Keratinocyte (primary cell): ENCODE data around the gene SCAF1. TPM values are rescaled to one million over a fixed set of nuclear protein-coding genes. Genes with fewer than 3 reads are reported as not detected.

ENCODE experiments used
- DNase-seq: peaks from one replicate; pipeline ENCODE4 v3.0.0-alpha.2; 2011; ENCODE audit warnings: low read depth, missing footprints, low spot score
- FAIRE-seq: peaks from 2 replicates; lab custom pipeline; 2011; peaks lifted over from hg19 to GRCh38; lab: Jason Lieb, UNC
- H2AFZ ChIP-seq: 2 replicates; pipeline ENCODE4 v1.6.0; 2012; ENCODE audit warnings: low read length, control low read depth, inconsistent platforms; ENCODE audit not compliant: control insufficient read depth
- H3K27ac ChIP-seq: 2 replicates; pipeline ENCODE4 v1.5.1; 2011; ENCODE audit warnings: low read length; ENCODE audit not compliant: control insufficient read depth, insufficient read depth
- H3K27me3 ChIP-seq: 3 replicates; pipeline ENCODE4 v1.6.0; 2011; ENCODE audit warnings: low read length; ENCODE audit not compliant: control insufficient read depth, insufficient read depth; ENCODE audit errors: extremely low read depth
- H3K36me3 ChIP-seq, 2 experiments: 2 replicates in 1 of 2; 3 replicates in 1 of 2; pipeline ENCODE4 v1.5.1; 2011; ENCODE audit warnings: low read length in 2 of 2, mild to moderate bottlenecking in 1 of 2; ENCODE audit not compliant: control insufficient read depth in 2 of 2, insufficient read depth in 2 of 2; ENCODE audit errors: extremely low read depth in 1 of 2
- H3K4me1 ChIP-seq: 3 replicates; pipeline ENCODE4 v1.5.1; 2011; ENCODE audit warnings: low read length; ENCODE audit not compliant: control insufficient read depth, insufficient read depth; ENCODE audit errors: extremely low read depth
- H3K4me2 ChIP-seq: 3 replicates; pipeline ENCODE4 v1.6.0; 2011; ENCODE audit warnings: low read depth, low read length; ENCODE audit not compliant: control insufficient read depth, insufficient read depth; ENCODE audit errors: extremely low read depth
- H3K4me3 ChIP-seq, 3 experiments: fragments of 200-600 bp in 1 of 3; sonication (generic) in 1 of 3; 2 replicates in 2 of 3; 3 replicates in 1 of 3; pipeline ENCODE4 v1.5.1; 2011 to 2016; ENCODE audit warnings: low read length in 3 of 3, mild to moderate bottlenecking in 3 of 3, control low read depth in 2 of 3, inconsistent platforms in 1 of 3, low read depth in 1 of 3, mixed read lengths in 1 of 3, mixed run types in 1 of 3, moderate library complexity in 1 of 3; ENCODE audit not compliant: control insufficient read depth in 2 of 3, insufficient read depth in 2 of 3; ENCODE audit errors: extremely low read depth in 1 of 3
- H3K79me2 ChIP-seq: 2 replicates; pipeline ENCODE4 v1.6.0; 2012; ENCODE audit warnings: low read length; ENCODE audit not compliant: control insufficient read depth, insufficient read depth
- H3K9ac ChIP-seq: 3 replicates; pipeline ENCODE4 v1.6.0; 2011; ENCODE audit warnings: low read length; ENCODE audit not compliant: control insufficient read depth, insufficient read depth; ENCODE audit errors: extremely low read depth
- H3K9me1 ChIP-seq: 3 replicates; pipeline ENCODE4 v1.6.0; 2011; ENCODE audit warnings: low read length; ENCODE audit not compliant: control insufficient read depth, insufficient read depth; ENCODE audit errors: extremely low read depth
- H3K9me3 ChIP-seq: 2 replicates; pipeline ENCODE4 v1.5.1; 2012; ENCODE audit warnings: low read depth, low read length; ENCODE audit not compliant: control insufficient read depth
- H4K20me1 ChIP-seq: 3 replicates; pipeline ENCODE4 v1.6.0; 2011; ENCODE audit warnings: low read length; ENCODE audit not compliant: control insufficient read depth, insufficient read depth; ENCODE audit errors: extremely low read depth
- EZH2 ChIP-seq: IDR thresholded peaks from one replicate; pipeline ENCODE4 v1.6.1; 2012; ENCODE audit warnings: inconsistent platforms, mild to moderate bottlenecking, low read length, moderate library complexity
- dilution Hi-C: fragments of 300-500 bp; cut with MboI; formaldehyde crosslinking; loops from one replicate; pipeline ENCODE4 v1.7.0; 2020; ENCODE audit warnings: low sequenced_read_pairs; ENCODE audit not compliant: extremely low pct_ligation_motif_present
- polyA plus RNA-seq, 5 experiments: library from polyadenylated mRNA; depleted of rRNA in 3 of 5; stranded (reverse) in 3 of 5; stranded (forward) in 1 of 5; unstranded in 1 of 5; fragments of >200 nt; gene quantifications; 1 replicate in 1 of 5; 2 replicates in 3 of 5; 3 replicates in 1 of 5; pipeline versions ENCODE4 v1.2.1 to v1.2.3, GENCODE V29; 2011 to 2012; ENCODE audit warnings: missing spikeins in 2 of 5, low read depth in 1 of 5, low replicate concordance in 1 of 5
- TF ChIP-seq, protein P1 (sequence below), 3 experiments: IDR thresholded peaks in 1 of 3; conservative IDR thresholded peaks in 1 of 3; optimal IDR thresholded peaks in 1 of 3; 2 replicates in 2 of 3; 3 replicates in 1 of 3; pipeline versions ENCODE3 to v1.5.1; 2011; ENCODE audit warnings: low read length in 3 of 3, mild to moderate bottlenecking in 3 of 3, moderate library complexity in 2 of 3, control low read depth in 1 of 3, inconsistent platforms in 1 of 3; ENCODE audit not compliant: insufficient read depth in 2 of 3; ENCODE audit errors: extremely low read depth in 1 of 3

SCAF1 gene
- polyA plus RNA-seq, 1 donor (not counting 4 experiments of a cell fraction or from before 2014, with no cell fraction given) = 3.4 TPM

DNA sequence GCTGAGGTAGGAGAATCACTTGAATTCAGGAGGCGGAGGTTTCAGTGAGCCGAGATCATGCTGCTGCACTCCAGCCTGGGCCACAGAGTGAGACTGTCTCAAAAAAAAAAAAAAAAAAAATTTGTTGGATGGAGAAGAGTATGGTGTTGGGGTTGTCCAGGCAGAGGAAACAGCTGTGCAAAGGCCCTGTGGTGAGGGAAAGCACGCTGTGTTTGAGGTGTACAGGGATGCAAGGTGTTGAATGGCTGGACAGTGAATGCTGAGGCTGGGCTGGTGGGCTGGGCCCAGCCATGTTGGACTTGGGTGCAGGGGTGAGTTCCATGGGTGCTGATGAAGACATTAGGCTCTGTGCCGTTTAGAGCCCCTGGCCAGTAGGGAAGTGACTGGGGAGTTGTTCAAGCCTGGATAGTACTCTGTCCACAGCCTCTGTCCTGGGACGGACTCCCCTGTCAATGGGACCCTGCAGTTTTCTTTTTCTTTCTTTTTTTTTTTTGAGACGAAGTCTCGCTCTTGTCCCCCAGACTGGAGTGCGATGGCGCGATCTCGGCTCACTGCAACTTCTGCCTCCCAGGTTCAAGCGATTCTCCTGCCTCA, 32.4 kb upstream of the SCAF1 start:
- Histone ChIP-seq H3K79me2 (peaks cover 61% of the 10 kb centered on the region), H3K36me3 (peaks cover 6 to 14% of the 10 kb centered on the region in 2 experiments), H3K9me3 (no peaks in the 10 kb centered on the region), H3K4me2 (no peak overlapping the region), H3K4me3 (no peak overlapping the region), H2AFZ (no peak overlapping the region), H3K9ac (no peak overlapping the region), H3K9me1 (peaks cover 2% of the 10 kb centered on the region), H3K4me1 (peaks cover 8% of the 10 kb centered on the region), H3K27ac (no peak overlapping the region), H4K20me1 (peaks cover 3% of the 10 kb centered on the region), H3K27me3 (no peaks in the 10 kb centered on the region)
- TF ChIP-seq, protein P1, sequence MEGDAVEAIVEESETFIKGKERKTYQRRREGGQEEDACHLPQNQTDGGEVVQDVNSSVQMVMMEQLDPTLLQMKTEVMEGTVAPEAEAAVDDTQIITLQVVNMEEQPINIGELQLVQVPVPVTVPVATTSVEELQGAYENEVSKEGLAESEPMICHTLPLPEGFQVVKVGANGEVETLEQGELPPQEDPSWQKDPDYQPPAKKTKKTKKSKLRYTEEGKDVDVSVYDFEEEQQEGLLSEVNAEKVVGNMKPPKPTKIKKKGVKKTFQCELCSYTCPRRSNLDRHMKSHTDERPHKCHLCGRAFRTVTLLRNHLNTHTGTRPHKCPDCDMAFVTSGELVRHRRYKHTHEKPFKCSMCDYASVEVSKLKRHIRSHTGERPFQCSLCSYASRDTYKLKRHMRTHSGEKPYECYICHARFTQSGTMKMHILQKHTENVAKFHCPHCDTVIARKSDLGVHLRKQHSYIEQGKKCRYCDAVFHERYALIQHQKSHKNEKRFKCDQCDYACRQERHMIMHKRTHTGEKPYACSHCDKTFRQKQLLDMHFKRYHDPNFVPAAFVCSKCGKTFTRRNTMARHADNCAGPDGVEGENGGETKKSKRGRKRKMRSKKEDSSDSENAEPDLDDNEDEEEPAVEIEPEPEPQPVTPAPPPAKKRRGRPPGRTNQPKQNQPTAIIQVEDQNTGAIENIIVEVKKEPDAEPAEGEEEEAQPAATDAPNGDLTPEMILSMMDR (optimal IDR thresholded peaks at IDR 0.05 in 1 of 3, IDR thresholded peaks at IDR 0.05 in 1 of 3, conservative IDR thresholded peaks at IDR 0.05 in 1 of 3; ENCODE audit: extremely low read depth in 1 of 3, insufficient read depth in 2 of 3, low read length in 3 of 3) = no peak
- no peak for TF ChIP-seq EZH2
- dilution Hi-C loops = no loop called here
- no peak for DNase-seq
- FAIRE-seq = no peak

DNA sequence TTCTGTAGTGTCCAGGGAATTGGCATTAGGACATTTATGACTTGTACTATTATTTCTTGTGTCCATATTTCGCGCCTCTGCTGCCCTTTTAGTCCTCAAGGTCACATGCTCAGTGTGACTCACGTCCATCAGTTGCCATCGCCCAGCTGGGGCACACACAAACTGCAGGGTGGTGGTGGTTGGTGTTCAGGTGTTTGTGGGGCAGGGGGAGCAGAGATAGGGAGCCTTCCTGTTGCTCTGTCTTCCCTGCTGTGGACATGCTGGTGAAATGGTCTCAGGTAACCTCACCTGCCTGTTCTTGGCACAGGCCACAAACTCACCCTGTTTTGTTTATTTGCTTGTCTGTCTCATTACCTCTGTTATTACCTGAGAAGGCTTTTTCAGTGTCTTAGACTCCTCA, 28.6 kb upstream of the SCAF1 start:
- H3K9me1 ChIP-seq = peaks cover 2% of the 10 kb centered on the region
- TF ChIP-seq EZH2 = no peak
- TF ChIP-seq, protein P1 (optimal IDR thresholded peaks at IDR 0.05 in 1 of 3, IDR thresholded peaks at IDR 0.05 in 1 of 3, conservative IDR thresholded peaks at IDR 0.05 in 1 of 3; ENCODE audit: extremely low read depth in 1 of 3, insufficient read depth in 2 of 3, low read length in 3 of 3) = no peak
- DNase-seq = no peak
- H2AFZ ChIP-seq = no peak overlapping the region
- FAIRE-seq = no peak
- H3K4me3 ChIP-seq = no peak overlapping the region
- peaks cover 42% of the 10 kb centered on the region for H3K79me2 ChIP-seq
- H3K4me2 ChIP-seq = no peak overlapping the region
- dilution Hi-C loops = no loop called here
- no peaks in the 10 kb centered on the region for H3K9me3 ChIP-seq
- peaks cover 8% of the 10 kb centered on the region for H3K4me1 ChIP-seq
- peaks cover 3% of the 10 kb centered on the region for H4K20me1 ChIP-seq
- H3K9ac ChIP-seq = no peak overlapping the region
- no peaks in the 10 kb centered on the region for H3K27me3 ChIP-seq
- H3K27ac ChIP-seq = no peak overlapping the region
- H3K36me3 ChIP-seq = peaks cover 12 to 23% of the 10 kb centered on the region in 2 experiments
